Measurements from ENCODE around the gene ADAMTS10.

The ADAMTS10 gene

DNA sequence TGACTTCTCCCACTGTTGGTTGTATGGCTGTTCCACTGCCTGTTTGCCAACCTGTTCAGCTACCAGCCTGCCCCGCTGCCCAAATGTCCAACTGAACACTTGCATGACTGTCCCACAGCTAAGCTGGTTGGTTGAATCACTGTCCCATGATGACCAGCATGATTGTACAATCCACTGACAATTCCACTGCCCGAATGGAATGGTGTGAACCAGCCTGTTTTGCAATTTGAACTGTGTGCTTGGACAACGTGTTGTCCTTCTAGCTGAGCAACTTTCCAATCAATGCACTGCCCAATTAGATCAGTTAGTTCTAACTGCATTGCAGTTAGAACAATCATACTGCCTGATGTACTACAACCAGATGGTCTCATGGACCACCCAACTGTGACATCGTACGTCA, 8.7 kb downstream of the ADAMTS10 start:
- no peaks in the 10 kb centered on the region for H3K79me2 ChIP-seq (ENCODE audit: control insufficient read depth, low read length)
- no peaks in the 10 kb centered on the region for H3K4me1 ChIP-seq (ENCODE audit: control insufficient read depth, low read length)
- no peaks in the 10 kb centered on the region for H3K36me3 ChIP-seq (ENCODE audit: control insufficient read depth, low read length)
- H3K9me3 ChIP-seq (ENCODE audit: control insufficient read depth, insufficient read depth, low read length), result peaks cover 4% of the 10 kb centered on the region; the same call in 1 of the 2 replicates
- H3K27me3 ChIP-seq (ENCODE audit: control insufficient read depth, low read length), result no peaks in the 10 kb centered on the region
- H3K27ac ChIP-seq (ENCODE audit: low read depth, low read length), result no peak overlapping the region
- TF ChIP-seq, protein P1, sequence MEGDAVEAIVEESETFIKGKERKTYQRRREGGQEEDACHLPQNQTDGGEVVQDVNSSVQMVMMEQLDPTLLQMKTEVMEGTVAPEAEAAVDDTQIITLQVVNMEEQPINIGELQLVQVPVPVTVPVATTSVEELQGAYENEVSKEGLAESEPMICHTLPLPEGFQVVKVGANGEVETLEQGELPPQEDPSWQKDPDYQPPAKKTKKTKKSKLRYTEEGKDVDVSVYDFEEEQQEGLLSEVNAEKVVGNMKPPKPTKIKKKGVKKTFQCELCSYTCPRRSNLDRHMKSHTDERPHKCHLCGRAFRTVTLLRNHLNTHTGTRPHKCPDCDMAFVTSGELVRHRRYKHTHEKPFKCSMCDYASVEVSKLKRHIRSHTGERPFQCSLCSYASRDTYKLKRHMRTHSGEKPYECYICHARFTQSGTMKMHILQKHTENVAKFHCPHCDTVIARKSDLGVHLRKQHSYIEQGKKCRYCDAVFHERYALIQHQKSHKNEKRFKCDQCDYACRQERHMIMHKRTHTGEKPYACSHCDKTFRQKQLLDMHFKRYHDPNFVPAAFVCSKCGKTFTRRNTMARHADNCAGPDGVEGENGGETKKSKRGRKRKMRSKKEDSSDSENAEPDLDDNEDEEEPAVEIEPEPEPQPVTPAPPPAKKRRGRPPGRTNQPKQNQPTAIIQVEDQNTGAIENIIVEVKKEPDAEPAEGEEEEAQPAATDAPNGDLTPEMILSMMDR (IDR thresholded peaks at IDR 0.05; ENCODE audit: low read depth, low read length, poor library complexity, severe bottlenecking), result no peak
- no peak for TF ChIP-seq EZH2phosphoT487 (IDR thresholded peaks at IDR 0.05; ENCODE audit: borderline replicate concordance, low read length)
- H3K9me2 ChIP-seq (replicated peaks; ENCODE audit: control insufficient read depth, low read length), result no peaks in the 10 kb centered on the region
- no peaks in the 10 kb centered on the region for H4K20me1 ChIP-seq (ENCODE audit: control insufficient read depth, insufficient read depth, low read depth, low read length)
- H3K4me3 ChIP-seq (ENCODE audit: low read length), result no peak overlapping the region
- no peak overlapping the region for H3K4me2 ChIP-seq (ENCODE audit: low read length)
- H3F3A ChIP-seq (ENCODE audit: control insufficient read depth, insufficient read depth), result no peaks in the 10 kb centered on the region

DNA sequence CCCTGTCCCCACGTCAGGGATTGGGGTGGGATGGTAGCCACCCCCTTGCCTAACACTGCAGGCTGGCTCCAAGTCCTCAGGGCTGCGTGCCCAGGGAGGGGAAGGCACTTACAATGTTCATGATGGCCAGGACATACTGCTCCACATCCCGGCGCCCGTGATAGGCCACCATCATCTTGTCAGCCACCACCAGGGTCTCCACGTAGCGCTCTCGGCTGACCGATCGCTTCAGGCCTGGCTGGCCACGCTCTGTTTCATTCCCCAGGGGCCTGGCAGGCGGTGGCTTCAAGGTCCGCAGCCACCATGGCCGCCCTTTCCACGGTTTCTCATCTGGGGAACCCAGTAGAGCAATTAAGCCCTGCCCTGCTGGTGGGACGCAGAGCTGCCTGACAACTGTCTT, 9.7 kb downstream of the ADAMTS10 start:
- H4K20me1 ChIP-seq (ENCODE audit: control insufficient read depth, insufficient read depth, low read depth, low read length), result no peaks in the 10 kb centered on the region
- no peaks in the 10 kb centered on the region for H3K27me3 ChIP-seq (ENCODE audit: control insufficient read depth, low read length)
- H3K9me3 ChIP-seq (ENCODE audit: control insufficient read depth, insufficient read depth, low read length), result peaks cover 4% of the 10 kb centered on the region; the same call in 1 of the 2 replicates
- H3K79me2 ChIP-seq (ENCODE audit: control insufficient read depth, low read length), result no peaks in the 10 kb centered on the region
- no peak for TF ChIP-seq EZH2phosphoT487 (IDR thresholded peaks at IDR 0.05; ENCODE audit: borderline replicate concordance, low read length)
- TF ChIP-seq, protein P1 (IDR thresholded peaks at IDR 0.05; ENCODE audit: low read depth, low read length, poor library complexity, severe bottlenecking), result no peak
- H3K4me3 ChIP-seq (ENCODE audit: low read length), result no peak overlapping the region
- no peaks in the 10 kb centered on the region for H3K9me2 ChIP-seq (replicated peaks; ENCODE audit: control insufficient read depth, low read length)
- H3K36me3 ChIP-seq (ENCODE audit: control insufficient read depth, low read length), result no peaks in the 10 kb centered on the region
- H3K4me1 ChIP-seq (ENCODE audit: control insufficient read depth, low read length), result no peaks in the 10 kb centered on the region
- no peaks in the 10 kb centered on the region for H3F3A ChIP-seq (ENCODE audit: control insufficient read depth, insufficient read depth)
- H3K4me2 ChIP-seq (ENCODE audit: low read length), result no peak overlapping the region
- no peak overlapping the region for H3K27ac ChIP-seq (ENCODE audit: low read depth, low read length)

DNA sequence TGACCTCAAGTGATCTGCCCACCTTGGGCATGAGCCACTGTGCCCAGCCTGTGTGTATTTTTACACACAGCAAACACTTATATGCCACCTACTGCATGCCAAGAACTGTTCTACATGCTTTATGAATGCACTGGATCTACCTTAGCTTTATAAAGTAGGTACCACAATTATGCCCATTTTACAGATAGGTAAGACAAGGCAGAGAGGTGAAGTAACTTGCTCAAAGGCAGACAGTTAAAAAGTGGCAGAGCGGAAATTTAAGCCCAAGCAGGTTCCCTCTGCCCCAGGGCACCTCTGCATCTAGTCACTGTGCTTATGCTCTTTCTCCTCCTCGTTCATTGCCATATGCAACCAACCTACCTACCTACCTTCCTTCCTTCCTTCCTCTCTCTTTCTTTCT, 10.5 kb downstream of the ADAMTS10 start:
- H3K4me1 ChIP-seq (ENCODE audit: control insufficient read depth, low read length), result no peaks in the 10 kb centered on the region
- no peaks in the 10 kb centered on the region for H3K9me2 ChIP-seq (replicated peaks; ENCODE audit: control insufficient read depth, low read length)
- peaks cover 4% of the 10 kb centered on the region; the same call in 1 of the 2 replicates for H3K9me3 ChIP-seq (ENCODE audit: control insufficient read depth, insufficient read depth, low read length)
- H3K79me2 ChIP-seq (ENCODE audit: control insufficient read depth, low read length), result no peaks in the 10 kb centered on the region
- no peaks in the 10 kb centered on the region for H3K27me3 ChIP-seq (ENCODE audit: control insufficient read depth, low read length)
- no peaks in the 10 kb centered on the region for H4K20me1 ChIP-seq (ENCODE audit: control insufficient read depth, insufficient read depth, low read depth, low read length)
- no peaks in the 10 kb centered on the region for H3K36me3 ChIP-seq (ENCODE audit: control insufficient read depth, low read length)
- TF ChIP-seq, protein P1 (IDR thresholded peaks at IDR 0.05; ENCODE audit: low read depth, low read length, poor library complexity, severe bottlenecking), result no peak
- no peak for TF ChIP-seq EZH2phosphoT487 (IDR thresholded peaks at IDR 0.05; ENCODE audit: borderline replicate concordance, low read length)
- no peak overlapping the region for H3K4me3 ChIP-seq (ENCODE audit: low read length)
- H3F3A ChIP-seq (ENCODE audit: control insufficient read depth, insufficient read depth), result no peaks in the 10 kb centered on the region
- no peak overlapping the region for H3K27ac ChIP-seq (ENCODE audit: low read depth, low read length)
- H3K4me2 ChIP-seq (ENCODE audit: low read length), result no peak overlapping the region

All from DOHH2 (cell line).